T-helper 1 cell (primary cell): ENCODE data around the gene GORASP1.

Experiments used
- DNase-seq, 5 donors: peaks; one replicate each; pipeline ENCODE4 v3.0.0-alpha.2; 2012 to 2020

Gene GORASP1

DNA sequence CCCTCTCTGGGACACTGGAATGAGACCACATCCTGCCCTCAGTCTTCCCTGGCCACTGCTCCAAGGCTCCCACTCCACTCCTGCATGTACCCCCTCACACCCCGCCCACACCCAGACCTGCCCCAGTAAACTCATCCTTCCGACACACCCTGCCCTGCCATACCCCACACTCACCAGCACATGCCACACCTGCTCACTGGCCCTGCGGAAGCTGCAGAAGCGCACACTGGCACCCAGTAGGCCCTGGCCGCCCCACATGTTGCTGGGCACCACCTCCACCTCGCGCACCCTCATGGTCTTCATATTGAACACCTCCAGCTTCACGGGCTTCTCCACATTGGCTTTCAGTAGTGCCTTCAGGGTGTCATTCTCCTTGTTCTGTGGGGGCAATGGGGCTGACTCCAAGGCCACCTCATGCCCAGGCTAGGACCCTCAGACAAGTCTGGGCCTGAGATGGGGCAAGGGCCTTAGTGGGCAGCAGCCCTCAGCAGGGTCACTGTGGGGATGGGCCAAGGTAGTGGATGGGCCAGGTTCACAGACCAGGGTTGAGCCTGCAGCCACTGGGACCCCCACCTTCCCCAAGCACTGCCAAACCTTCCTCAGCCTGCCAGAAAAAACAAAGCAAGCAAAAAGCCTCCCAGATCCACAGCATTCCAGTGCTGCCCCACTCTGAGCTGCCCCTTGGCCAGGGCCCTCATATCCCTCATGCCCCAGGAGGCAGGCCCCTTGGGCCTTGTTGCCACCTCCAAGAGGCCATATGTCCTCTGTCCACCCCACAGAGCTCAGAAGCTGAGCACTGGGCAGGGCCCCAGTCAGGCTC, 4.7 kb downstream of the GORASP1 start:
- DNase-seq = no peak

DNA sequence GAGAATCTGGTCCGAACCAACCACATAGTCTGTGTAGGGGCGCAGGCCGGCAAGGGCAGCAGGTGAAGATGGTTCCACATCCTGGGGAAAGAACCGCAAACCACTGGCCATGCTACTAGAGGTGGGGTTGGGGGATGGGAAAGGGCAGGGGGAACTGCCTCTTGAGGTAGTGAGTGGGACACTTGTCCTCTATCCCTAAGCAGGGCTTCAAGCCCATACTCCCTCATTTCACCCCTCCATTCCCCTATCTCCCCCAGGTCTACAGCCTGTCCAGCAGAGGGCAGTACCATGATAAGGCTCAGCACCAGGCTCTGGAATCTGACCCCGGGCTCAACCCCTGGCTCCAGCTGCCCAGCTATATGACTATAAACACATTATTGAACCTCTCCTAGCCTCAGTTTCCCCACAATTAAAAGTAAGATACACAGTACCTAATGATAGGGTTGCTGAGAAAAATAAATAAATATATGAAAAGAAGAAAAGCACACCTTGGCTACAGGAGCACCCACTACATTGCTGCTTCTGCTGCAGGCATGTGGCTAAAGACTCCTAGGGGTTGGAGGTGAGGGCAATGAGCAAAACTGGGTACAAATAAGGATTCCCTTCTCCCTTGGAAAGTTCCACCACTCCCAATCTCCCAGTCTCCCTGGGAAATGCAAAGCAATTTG, 6.3 kb downstream of the GORASP1 start:
- peak in 4 of 5 donors; percentile 29 to 51 (median 35) for DNase-seq

DNA sequence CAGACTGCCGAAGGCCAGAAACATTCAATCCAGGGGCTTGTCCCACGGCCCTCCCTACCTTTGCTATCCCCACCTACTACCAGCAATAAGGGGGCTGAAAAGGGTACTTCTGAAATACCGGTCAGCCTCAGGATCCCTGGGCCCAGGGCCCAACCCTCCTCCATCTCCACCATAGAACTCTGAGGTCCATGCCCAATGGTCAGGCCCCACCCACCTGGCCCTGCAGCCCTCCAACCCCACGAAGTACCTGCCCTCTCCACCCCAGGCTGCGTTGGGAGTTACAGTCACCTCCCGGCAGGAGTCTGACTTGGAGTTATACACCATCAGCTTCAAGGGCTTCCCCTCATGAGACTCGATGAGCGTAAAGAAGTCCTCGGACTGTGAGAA, 6.9 kb downstream of the GORASP1 start:
- DNase-seq = no peak

- no peak for DNase-seq
Observed at GRCh38 chr3:39099738-39100499, 7.5 kb downstream of the GORASP1 start.

GRCh38 chr3:39099242-39099641, 8.2 kb downstream of the GORASP1 start:
- DNase-seq = no peak

- no peak for DNase-seq
Observed at GRCh38 chr3:39098473-39099000, 8.9 kb downstream of the GORASP1 start.

- no peak for DNase-seq
Observed at GRCh38 chr3:39097716-39098472, 9.5 kb downstream of the GORASP1 start.

DNA sequence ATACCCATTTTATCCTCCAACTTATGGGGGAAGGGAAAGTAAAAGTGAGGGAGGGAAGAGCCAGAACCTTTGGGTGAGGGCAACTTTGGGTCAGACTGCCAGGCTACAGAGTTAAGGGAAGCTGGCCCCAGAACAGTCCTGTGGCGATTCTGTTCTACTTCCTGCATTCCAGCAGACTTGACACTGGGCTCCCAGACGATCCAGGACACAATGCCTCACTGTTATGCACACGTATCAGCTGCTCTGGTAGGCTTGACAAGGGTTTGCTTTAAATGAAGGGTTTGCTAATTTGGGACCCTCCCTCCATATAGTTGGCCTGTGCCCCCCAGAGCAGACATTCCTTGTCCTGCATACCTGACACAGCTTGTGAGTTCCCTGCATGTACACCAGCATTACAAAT, 10.7 kb downstream of the GORASP1 start:
- DNase-seq = no peak

- no peak for DNase-seq
Observed at GRCh38 chr3:39095778-39096177, 11.6 kb downstream of the GORASP1 start.

- no peak for DNase-seq
Observed at GRCh38 chr3:39094851-39095677, 12.4 kb downstream of the GORASP1 start.

GRCh38 chr3:39090922-39091321, 16.5 kb downstream of the GORASP1 start:
- no peak for DNase-seq

GRCh38 chr3:39088889-39089288, 18.5 kb downstream of the GORASP1 start:
- no peak for DNase-seq

DNA sequence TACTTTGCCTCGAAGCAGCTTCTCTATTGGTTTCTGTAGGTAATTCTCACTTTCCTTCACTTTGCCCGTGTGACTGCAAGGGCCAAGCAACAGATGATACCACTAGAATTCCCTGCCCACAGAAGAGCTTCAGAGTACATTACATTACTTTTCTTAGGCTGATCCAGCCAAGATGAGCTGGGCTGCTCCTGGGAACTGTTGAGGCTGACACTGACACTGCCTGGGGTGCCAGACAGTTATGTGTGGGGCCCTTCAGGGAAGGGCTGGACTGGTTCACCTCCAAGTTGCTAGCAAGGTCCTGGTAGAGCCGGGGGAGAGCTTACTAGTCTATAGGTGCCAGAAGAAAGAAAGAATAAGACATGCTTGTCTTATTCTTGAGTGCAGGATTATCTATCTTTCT, 19.0 kb downstream of the GORASP1 start:
- DNase-seq = no peak

DNA sequence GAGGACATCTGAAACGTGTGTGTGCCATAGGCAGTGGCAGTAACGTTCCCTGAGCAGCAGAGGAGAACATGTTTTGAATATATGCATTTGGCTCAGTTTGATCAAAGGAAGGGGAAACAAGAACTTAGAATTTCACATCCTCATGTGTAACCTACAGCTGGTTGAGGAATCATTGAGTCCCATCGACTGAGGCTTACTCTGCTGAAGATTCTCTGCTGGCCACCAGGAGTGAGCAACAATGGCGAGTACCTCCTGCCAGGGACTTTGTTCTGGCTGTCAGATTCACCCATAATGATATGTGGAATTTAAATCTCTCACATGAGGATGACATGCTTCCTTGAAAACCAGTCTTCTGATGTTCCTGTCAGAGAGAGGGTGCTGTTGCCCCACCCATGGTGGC, 21.3 kb downstream of the GORASP1 start:
- DNase-seq = no peak

DNA sequence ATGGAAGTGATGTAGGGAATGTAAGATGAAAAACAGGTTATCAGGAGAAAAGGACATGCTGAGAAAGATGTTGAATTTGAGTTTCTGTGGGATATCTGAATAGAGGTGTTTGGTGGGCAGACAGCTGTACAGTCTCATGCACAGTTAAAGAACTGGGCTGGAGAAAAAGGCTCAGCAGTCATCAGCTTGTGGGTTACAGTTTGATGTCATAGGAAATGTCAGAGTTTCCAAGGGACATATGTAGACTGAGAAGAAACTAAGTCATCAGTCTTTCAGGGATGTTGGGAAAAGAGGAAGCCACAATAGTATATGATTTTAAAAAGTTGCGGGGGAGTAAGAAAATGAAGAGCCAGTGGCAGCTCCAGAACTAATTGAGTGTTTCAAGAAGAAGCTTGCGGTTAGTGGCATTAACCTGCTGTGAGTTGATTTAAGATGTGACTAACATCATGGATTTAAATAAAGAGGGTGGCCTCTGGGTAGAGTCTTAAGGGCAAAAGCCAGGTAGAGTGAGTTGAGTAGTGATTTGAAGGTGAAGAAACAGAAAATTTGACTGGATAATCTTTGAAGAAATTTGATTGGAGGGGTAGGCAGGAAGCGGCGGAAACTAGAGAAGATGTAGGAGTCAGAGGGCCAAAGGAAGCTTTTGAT, 24.6 kb downstream of the GORASP1 start:
- DNase-seq = no peak

GRCh38 chr3:39080026-39080425, 27.4 kb downstream of the GORASP1 start:
- DNase-seq = peak in 1 of 5 donors; percentile 32

GRCh38 chr3:39079530-39079929, 27.9 kb downstream of the GORASP1 start:
- DNase-seq = no peak

DNA sequence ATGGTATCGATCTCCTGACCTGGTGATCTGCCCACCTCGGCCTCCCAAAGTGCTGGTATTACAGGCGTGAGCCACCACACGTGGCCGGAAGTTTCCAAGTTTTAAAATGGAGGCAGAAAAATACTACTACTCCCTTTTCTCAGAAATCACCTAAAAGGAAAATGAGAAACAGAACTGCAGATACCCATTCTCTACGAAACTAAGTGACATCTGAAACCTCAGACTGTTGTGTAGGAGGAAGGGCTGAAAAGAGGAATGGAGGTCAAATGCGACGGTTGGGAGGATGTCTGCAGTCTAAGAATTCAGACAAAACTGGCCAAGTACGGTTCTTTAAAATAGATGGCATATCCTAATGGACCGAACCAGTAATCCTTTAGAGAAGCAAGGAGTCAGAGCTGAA, 31.5 kb downstream of the GORASP1 start:
- DNase-seq = peak in 1 of 5 donors; percentile 68

DNA sequence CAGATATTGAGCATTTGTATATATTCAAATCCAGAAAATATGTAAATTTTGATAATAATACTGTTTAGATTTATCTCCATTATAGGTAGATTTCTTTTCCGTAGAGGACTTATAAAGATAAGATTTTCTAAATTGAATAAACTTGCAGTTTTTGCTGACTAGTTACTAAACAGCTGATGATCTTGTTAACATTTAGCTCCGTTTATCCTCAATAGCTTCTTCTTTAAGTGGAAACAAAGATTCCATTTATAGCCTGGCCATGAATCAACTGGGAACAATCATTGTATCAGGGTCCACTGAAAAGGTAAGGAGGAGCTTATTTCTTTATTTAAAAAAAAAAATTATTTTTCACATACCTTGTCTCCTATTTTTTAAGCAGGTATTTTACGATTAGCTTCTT, 38.9 kb downstream of the GORASP1 start:
- no peak for DNase-seq

DNA sequence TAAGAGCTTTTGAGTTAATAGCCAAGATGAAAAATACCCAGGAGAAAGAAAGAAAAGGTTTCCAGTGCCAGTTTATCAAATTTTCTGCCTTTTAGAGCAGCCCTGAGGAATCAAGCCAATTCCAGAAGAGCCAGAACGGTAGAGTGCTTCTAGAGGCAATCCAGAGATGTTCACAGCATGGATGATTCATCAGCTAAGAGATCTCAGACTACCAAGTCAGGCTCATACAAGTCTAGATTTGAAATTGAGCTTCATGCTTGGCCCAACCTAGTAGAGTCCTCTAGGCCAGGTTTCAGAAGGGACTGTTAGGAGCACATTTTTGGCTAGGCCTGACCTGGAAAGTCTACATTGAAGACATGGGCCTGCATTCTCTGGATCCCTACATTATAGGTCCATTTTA, 40.1 kb downstream of the GORASP1 start:
- no peak for DNase-seq

DNA sequence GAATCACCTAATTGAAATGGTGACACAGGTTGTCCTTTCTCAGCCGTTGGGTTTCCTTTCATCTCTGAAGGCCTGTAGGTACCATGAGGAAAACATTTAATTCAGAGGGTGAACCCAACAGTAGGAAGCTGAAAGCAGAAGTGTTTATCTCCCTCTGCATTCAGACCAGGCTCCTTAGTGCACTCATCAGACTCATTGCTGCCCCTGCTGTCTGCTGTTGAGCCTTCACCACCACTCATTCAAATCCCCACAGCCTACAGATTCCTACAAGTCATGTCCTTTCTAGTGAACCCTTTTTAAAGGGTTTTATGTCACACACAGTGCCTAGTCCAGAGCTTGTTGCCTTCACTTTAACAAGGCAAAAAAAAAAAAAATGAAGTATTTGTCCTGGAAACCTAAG, 42.2 kb downstream of the GORASP1 start:
- DNase-seq = peak in 2 of 5 donors; percentile 10 to 48
